NCI-H1092 treated with DMSO at 0.1 percent for 48 hours (cell line): ENCODE measurements around the gene KCNQ1OT1.

Experiments used
- DNase-seq: peaks from one replicate; lab custom pipeline; 2025; lab: John Stamatoyannopoulos, UW

Gene KCNQ1OT1

GRCh38 chr11:2570211-2570811, 129.5 kb downstream of the KCNQ1OT1 start:
- DNase-seq, result no peak

GRCh38 chr11:2569731-2570210, 130.0 kb downstream of the KCNQ1OT1 start:
- no peak for DNase-seq

GRCh38 chr11:2569321-2569721, 130.5 kb downstream of the KCNQ1OT1 start:
- no peak for DNase-seq

- no peak for DNase-seq
Measured at GRCh38 chr11:2567026-2567671, 132.6 kb downstream of the KCNQ1OT1 start.

GRCh38 chr11:2566223-2567025, 133.4 kb downstream of the KCNQ1OT1 start:
- DNase-seq, result no peak

- DNase-seq, result no peak
Measured at GRCh38 chr11:2565447-2566222, 134.2 kb downstream of the KCNQ1OT1 start.

GRCh38 chr11:2564588-2565425, 135.0 kb downstream of the KCNQ1OT1 start:
- DNase-seq, result no peak

GRCh38 chr11:2564008-2564530, 135.7 kb downstream of the KCNQ1OT1 start:
- no peak for DNase-seq

GRCh38 chr11:2563213-2564007, 136.4 kb downstream of the KCNQ1OT1 start:
- no peak for DNase-seq

GRCh38 chr11:2562890-2563212, 136.9 kb downstream of the KCNQ1OT1 start:
- no peak for DNase-seq

GRCh38 chr11:2561696-2562581, 137.9 kb downstream of the KCNQ1OT1 start:
- DNase-seq, result no peak

GRCh38 chr11:2559527-2560311, 140.1 kb downstream of the KCNQ1OT1 start:
- no peak for DNase-seq

GRCh38 chr11:2558861-2559526, 140.8 kb downstream of the KCNQ1OT1 start:
- DNase-seq, result no peak

GRCh38 chr11:2558397-2558796, 141.4 kb downstream of the KCNQ1OT1 start:
- no peak for DNase-seq
